GM23338 (cell line): ENCODE results near the gene CCDC150.
"Not testable (repeated sequence)": the region's sequence is repeated elsewhere in the genome, so short reads cannot be mapped to it uniquely, and the experiment has no call there.

Source experiments
- CREB1 ChIP-seq: fragments of 250-450 bp; sonication (Bioruptor Pico); IDR thresholded peaks from 2 replicates; pipeline ENCODE4 v1.5.0; 2020; ENCODE audit warnings: low read depth, mild to moderate bottlenecking, moderate library complexity
- EZH2 ChIP-seq: fragments of 200-600 bp; sonication (generic); IDR thresholded peaks from one replicate; pipeline ENCODE4 v1.8.0; 2017; ENCODE audit warnings: antibody characterized with exemption, mild to moderate bottlenecking, low read depth; ENCODE audit not compliant: unreplicated experiment
- EZH2phosphoT487 ChIP-seq: fragments of 200-600 bp; sonication (generic); IDR thresholded peaks from one replicate; pipeline ENCODE4 v1.8.1; 2018; ENCODE audit warnings: antibody characterized with exemption; ENCODE audit not compliant: unreplicated experiment
- POLR2AphosphoS5 ChIP-seq: IDR thresholded peaks from 2 replicates; pipeline ENCODE4 v1.6.1; 2016; ENCODE audit warnings: antibody characterized with exemption, low read depth
- ZNF331 ChIP-seq: fragments of 250-450 bp; sonication (Bioruptor Pico); IDR thresholded peaks from 2 replicates; pipeline ENCODE4 v1.5.0; 2020; ENCODE audit warnings: low read depth, mild to moderate bottlenecking, moderate library complexity
- TF ChIP-seq, protein P1 (sequence below), 2 experiments: fragments of 200-600 bp in 1 of 2; sonication (generic) in 1 of 2; conservative IDR thresholded peaks; 2 replicates each; pipeline versions ENCODE4 v1.5.1 to v1.6.1; 2016 to 2017; ENCODE audit warnings: antibody characterized with exemption in 2 of 2, low read depth in 2 of 2, mild to moderate bottlenecking in 2 of 2, moderate library complexity in 1 of 2
- TF ChIP-seq, protein P2 (sequence below): IDR thresholded peaks from one replicate; pipeline ENCODE4 v1.6.1; 2018; ENCODE audit warnings: antibody characterized with exemption; ENCODE audit not compliant: unreplicated experiment

DNA sequence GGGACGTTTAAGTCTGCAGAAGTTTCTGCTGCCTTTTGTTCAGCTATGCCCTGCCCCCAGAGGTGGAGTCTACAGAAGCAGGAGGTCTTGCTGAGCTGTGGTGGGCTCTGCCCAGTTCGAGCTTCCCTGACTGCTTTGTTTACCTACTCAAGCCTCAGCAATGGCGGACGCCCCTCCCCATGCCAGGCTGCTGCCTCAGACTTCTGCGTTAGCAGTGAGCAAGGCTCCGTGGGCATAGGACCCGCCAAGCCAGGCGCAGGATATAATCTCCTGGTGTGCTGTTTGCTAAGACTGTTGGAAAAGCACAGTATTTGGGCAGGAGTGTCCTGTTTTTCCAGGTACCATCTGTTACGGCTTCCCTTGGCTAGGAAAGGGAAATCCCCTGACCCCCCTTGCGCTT, 70.5 kb downstream of the CCDC150 start:
- TF ChIP-seq, protein P1, sequence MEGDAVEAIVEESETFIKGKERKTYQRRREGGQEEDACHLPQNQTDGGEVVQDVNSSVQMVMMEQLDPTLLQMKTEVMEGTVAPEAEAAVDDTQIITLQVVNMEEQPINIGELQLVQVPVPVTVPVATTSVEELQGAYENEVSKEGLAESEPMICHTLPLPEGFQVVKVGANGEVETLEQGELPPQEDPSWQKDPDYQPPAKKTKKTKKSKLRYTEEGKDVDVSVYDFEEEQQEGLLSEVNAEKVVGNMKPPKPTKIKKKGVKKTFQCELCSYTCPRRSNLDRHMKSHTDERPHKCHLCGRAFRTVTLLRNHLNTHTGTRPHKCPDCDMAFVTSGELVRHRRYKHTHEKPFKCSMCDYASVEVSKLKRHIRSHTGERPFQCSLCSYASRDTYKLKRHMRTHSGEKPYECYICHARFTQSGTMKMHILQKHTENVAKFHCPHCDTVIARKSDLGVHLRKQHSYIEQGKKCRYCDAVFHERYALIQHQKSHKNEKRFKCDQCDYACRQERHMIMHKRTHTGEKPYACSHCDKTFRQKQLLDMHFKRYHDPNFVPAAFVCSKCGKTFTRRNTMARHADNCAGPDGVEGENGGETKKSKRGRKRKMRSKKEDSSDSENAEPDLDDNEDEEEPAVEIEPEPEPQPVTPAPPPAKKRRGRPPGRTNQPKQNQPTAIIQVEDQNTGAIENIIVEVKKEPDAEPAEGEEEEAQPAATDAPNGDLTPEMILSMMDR (conservative IDR thresholded peaks at IDR 0.05; ENCODE audit: low read depth in 2 of 2), result not testable (repeated sequence)
- TF ChIP-seq, protein P2, sequence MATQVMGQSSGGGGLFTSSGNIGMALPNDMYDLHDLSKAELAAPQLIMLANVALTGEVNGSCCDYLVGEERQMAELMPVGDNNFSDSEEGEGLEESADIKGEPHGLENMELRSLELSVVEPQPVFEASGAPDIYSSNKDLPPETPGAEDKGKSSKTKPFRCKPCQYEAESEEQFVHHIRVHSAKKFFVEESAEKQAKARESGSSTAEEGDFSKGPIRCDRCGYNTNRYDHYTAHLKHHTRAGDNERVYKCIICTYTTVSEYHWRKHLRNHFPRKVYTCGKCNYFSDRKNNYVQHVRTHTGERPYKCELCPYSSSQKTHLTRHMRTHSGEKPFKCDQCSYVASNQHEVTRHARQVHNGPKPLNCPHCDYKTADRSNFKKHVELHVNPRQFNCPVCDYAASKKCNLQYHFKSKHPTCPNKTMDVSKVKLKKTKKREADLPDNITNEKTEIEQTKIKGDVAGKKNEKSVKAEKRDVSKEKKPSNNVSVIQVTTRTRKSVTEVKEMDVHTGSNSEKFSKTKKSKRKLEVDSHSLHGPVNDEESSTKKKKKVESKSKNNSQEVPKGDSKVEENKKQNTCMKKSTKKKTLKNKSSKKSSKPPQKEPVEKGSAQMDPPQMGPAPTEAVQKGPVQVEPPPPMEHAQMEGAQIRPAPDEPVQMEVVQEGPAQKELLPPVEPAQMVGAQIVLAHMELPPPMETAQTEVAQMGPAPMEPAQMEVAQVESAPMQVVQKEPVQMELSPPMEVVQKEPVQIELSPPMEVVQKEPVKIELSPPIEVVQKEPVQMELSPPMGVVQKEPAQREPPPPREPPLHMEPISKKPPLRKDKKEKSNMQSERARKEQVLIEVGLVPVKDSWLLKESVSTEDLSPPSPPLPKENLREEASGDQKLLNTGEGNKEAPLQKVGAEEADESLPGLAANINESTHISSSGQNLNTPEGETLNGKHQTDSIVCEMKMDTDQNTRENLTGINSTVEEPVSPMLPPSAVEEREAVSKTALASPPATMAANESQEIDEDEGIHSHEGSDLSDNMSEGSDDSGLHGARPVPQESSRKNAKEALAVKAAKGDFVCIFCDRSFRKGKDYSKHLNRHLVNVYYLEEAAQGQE, result not testable (repeated sequence)
- not testable (repeated sequence) for TF ChIP-seq POLR2AphosphoS5; CREB1 (CRISPR knock-in tag); EZH2phosphoT487; EZH2; ZNF331 (CRISPR knock-in tag)
